ENCODE results near the gene PROZ. TPM values are rescaled to one million over a fixed set of nuclear protein-coding genes. Genes with fewer than 3 reads are reported as not detected.
A peak's percentile ranks its signal among the peaks of the same experiment; 100 is the strongest.

Gene PROZ
- total RNA-seq, 1 donor from 2014 or later, result not detected

DNA sequence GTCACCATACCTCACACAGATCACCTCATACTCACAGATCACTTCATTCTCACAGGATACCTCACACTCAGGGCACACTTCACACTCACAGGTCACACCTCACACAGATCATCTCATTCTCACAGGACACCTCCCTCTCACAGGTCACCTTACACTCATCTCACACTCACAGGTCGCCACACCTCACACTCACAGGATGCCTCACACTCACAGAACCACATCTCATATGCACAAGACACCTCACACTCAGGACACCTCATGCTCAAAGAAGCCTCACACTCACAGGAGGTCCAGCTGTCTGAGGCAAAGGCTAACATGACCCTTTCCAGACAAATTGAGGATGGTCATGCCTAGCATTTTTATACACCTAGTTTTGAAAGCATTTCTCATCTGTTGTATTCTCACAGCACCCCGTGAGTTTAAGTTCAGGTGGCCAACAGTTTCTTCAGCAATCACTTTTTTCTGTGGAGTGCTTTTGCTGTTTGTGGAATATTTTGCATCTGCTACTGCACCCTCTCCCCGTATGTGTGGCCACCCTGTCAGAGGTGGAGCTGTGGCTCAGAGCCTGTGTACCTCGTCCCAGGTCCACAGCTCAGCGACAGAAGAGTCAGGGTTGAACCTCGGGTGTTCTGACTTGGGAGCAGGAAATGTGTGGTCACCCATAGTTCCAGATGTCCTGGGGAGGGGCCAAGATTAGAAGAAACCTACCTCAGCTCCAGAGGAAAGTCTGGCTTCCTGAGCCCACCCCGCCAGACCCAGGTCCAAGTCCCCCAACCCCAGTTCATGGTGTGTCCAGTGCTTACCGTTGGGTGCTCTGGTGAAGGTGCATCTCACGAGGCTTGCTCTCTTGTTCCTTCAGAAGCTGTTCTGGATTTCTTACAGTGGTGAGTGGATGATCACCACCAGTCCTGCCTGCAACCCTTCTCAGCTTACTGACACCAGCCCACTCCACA lies 45.3 kb upstream of the PROZ start:
- TF ChIP-seq, protein P1, sequence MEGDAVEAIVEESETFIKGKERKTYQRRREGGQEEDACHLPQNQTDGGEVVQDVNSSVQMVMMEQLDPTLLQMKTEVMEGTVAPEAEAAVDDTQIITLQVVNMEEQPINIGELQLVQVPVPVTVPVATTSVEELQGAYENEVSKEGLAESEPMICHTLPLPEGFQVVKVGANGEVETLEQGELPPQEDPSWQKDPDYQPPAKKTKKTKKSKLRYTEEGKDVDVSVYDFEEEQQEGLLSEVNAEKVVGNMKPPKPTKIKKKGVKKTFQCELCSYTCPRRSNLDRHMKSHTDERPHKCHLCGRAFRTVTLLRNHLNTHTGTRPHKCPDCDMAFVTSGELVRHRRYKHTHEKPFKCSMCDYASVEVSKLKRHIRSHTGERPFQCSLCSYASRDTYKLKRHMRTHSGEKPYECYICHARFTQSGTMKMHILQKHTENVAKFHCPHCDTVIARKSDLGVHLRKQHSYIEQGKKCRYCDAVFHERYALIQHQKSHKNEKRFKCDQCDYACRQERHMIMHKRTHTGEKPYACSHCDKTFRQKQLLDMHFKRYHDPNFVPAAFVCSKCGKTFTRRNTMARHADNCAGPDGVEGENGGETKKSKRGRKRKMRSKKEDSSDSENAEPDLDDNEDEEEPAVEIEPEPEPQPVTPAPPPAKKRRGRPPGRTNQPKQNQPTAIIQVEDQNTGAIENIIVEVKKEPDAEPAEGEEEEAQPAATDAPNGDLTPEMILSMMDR (IDR thresholded peaks at IDR 0.05), result no peak
- ATAC-seq, result no peak
- Histone ChIP-seq H3K36me3 (no peaks in the 10 kb centered on the region), H3K4me1 (peaks cover 16% of the 10 kb centered on the region), H3K9me3 (no peaks in the 10 kb centered on the region), H3K27me3 (ENCODE audit: low read depth) (peaks cover 33% of the 10 kb centered on the region), H3K27ac (no peak overlapping the region), H3K4me3 (no peak overlapping the region)
- DNase-seq, result peak; percentile 10
- intact Hi-C loops (cut with DNase I), result no loop called here

DNA sequence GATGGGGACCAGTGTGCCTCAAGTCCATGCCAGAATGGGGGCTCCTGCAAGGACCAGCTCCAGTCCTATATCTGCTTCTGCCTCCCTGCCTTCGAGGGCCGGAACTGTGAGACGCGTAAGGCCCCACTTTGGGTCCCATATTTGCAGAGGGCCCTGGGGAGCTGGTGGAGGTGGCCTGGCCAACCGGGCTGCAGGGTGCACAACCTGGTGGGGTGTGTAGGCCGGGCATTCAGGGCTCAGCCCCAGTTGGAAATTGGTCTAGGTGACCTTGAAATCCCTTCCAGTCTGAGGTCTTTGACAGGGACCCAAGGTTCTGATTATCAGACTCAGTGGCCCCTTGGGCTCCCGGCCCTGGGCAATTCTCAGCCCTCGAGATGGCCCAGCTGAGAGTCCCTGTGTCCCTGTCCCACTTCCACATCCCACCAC lies 44.6 kb upstream of the PROZ start:
- H3K4me1 ChIP-seq, result peaks cover 16% of the 10 kb centered on the region
- peaks cover 33% of the 10 kb centered on the region for H3K27me3 ChIP-seq (ENCODE audit: low read depth)
- H3K27ac ChIP-seq, result no peak overlapping the region
- no peak overlapping the region for H3K4me3 ChIP-seq
- TF ChIP-seq, protein P1 (IDR thresholded peaks at IDR 0.05), result no peak
- no peaks in the 10 kb centered on the region for H3K9me3 ChIP-seq
- DNase-seq, result peak; percentile 28
- no peaks in the 10 kb centered on the region for H3K36me3 ChIP-seq
- intact Hi-C loops (cut with DNase I), result no loop called here
- no peak for ATAC-seq

DNA sequence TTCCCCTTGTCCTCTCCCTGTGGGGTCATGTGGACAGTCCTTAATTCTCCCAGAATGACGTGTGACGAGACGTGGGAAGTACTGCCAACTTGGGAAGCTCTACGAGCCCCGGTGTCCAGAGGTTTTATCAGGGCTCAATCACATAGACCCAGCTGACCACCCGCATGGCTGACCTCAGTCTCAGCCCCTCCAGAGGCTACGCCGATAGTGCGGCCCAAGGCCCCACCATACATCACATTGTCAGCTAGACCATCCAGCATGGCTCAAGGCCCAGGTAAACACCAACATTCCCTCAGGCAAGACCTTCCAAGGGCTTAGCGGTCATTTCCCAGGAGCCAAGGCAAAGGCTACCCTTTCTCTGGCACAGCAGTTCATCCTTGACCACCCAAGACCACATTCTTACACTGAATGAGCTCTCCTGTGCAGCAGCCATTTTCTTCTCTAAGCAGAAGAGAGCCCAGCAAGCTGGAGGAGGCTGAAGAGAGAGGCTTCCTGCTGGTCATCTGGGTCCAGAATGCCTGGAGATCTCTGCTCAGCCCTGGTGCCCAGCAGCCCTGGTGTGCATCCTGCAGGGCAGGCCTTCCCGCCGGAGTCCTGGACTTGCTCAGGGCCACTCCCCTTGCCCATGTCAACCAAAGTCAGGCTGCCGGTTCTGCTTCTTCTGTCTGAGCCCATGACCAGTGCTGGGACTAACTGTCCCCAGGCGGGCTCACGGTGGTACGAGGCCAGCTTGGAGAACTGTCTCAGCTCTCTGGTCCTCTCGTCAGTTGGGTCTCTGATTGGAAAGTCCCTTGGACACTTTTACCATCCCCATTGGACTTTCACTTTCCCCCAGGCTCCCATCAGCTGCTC lies 43.7 kb upstream of the PROZ start:
- Histone ChIP-seq H3K27me3 (ENCODE audit: low read depth) (peaks cover 27% of the 10 kb centered on the region), H3K9me3 (no peaks in the 10 kb centered on the region), H3K36me3 (no peaks in the 10 kb centered on the region), H3K4me3 (no peak overlapping the region), H3K27ac (no peak overlapping the region), H3K4me1 (peaks cover 13% of the 10 kb centered on the region)
- intact Hi-C loops (cut with DNase I), result no loop called here
- TF ChIP-seq, protein P1 (IDR thresholded peaks at IDR 0.05), result no peak
- ATAC-seq, result no peak
- peak; percentile 35 for DNase-seq

DNA sequence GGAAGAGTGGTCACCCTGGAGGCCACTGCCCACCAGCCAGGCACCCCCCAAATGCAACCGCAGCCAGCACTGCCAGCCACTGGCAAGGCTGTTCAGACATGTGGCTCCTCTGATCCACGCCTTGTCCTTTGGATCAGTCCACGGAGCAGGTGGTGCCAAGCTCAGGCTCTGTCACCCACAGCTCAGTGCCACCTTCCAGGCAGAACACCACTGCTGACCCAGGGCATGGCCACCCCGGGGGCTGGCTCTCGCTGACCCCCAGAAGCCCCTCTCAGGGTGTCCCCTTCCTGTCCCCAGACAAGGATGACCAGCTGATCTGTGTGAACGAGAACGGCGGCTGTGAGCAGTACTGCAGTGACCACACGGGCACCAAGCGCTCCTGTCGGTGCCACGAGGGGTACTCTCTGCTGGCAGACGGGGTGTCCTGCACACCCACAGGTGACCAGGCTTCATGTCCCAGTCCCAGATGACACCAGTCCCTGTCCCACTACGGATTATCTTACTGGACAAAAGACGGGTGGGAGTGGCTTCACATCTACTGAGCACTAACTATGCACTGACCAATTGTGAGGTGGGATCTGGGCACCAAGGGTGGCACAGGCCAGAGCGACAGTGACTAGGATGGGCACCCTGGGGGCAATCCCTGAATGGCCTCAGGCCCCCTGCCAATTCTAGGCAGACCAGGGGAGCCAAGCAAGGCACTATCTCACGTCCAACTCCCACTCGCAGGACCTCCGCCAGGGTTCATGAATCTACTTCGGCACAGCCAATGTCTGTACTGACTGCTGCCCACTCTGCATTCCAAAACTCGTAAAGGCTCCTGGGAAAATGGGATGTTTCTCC lies 42.9 kb upstream of the PROZ start:
- Histone ChIP-seq H3K9me3 (no peaks in the 10 kb centered on the region), H3K27ac (no peak overlapping the region), H3K27me3 (ENCODE audit: low read depth) (peaks cover 18% of the 10 kb centered on the region), H3K36me3 (no peaks in the 10 kb centered on the region), H3K4me3 (no peak overlapping the region), H3K4me1 (peaks cover 5% of the 10 kb centered on the region)
- intact Hi-C loops (cut with DNase I), result no loop called here
- TF ChIP-seq, protein P1 (IDR thresholded peaks at IDR 0.05), result no peak
- ATAC-seq (no peak), DNase-seq (peak; percentile 28)
